GM12892 (cell line): ENCODE measurements around the gene NKX6-2.
"Not testable (repeated sequence)": the region's sequence is repeated elsewhere in the genome, so short reads cannot be mapped to it uniquely, and the experiment has no call there.

Source experiments
- DNase-seq: peaks from one replicate; pipeline ENCODE4 v3.0.0; 2011; ENCODE audit not compliant: insufficient read length
- FAIRE-seq: peaks from 2 replicates; lab custom pipeline; 2011; peaks lifted over from hg19 to GRCh38; lab: Jason Lieb, UNC
- POLR2A ChIP-seq: IDR thresholded peaks from 2 replicates; pipeline ENCODE4 v1.6.1; 2011; ENCODE audit warnings: low read depth, low read length, control low read depth
- POLR2AphosphoS5 ChIP-seq: IDR thresholded peaks from 2 replicates; pipeline ENCODE4 v1.6.1; 2011; ENCODE audit warnings: low read depth, low read length, control low read depth
- TAF1 ChIP-seq: IDR thresholded peaks from 2 replicates; pipeline ENCODE4 v1.6.1; 2011; ENCODE audit warnings: low read depth, mild to moderate bottlenecking, control low read depth, low read length, borderline replicate concordance

Gene NKX6-2

DNA sequence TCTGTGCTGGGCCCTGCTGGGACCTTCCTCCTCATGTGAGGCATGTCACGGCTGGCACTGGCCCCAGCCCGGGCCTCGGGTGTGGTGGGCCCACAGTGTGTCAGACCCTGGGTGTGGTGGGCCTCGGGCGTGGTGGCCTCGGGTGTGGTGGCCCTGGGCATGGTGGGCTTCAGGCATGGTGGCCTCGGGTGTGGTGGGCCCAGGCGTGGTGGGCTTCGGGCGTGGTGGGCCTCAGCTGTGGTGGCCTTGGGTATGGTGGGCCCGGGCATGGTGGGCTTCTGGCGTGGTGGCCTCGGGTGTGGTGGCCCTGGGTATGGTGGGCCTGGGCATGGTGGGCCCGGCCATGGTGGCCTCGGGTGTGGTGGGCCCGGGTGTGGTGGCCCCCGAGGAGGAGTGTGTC lies 40.4 kb downstream of the NKX6-2 start:
- TF ChIP-seq POLR2AphosphoS5: no peak
- TF ChIP-seq TAF1: no peak
- no peak for TF ChIP-seq POLR2A
- DNase-seq (no peak), FAIRE-seq (no peak)

GRCh38 chr10:132744839-132745238 lies 41.1 kb downstream of the NKX6-2 start:
- DNase-seq (no peak), FAIRE-seq (no peak)
- no peak for TF ChIP-seq POLR2AphosphoS5
- TF ChIP-seq POLR2A: no peak
- TF ChIP-seq TAF1: no peak

DNA sequence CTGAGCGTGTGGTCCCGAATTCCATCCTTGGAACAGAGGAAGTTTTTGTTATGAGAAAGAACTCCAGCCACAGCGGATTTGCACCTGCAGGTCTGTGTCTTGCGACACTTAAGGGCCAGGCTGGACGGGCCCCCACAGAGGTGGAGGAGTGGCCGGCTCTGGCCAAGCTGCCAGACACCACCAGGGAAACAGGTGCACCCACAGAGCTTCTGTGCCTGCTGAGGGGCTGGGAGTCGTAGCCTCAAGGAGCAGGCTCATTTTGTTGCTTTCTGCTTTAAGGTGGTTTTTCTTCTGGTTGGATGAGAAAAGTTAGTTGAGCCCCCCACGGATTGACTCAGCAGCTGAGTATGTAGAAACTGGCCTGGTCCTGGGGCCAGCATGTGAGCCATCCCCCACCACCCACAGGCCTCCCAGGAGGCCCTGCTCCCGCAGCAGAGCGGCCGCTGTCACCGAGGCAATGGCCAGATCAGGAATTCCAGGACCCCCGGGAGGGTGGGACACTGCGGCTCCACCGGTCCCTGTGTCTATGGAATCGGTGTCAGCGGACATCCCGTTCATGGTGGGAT lies 41.9 kb downstream of the NKX6-2 start:
- FAIRE-seq (no peak), DNase-seq (no peak)
- no peak for TF ChIP-seq POLR2A
- no peak for TF ChIP-seq TAF1
- TF ChIP-seq POLR2AphosphoS5: no peak

GRCh38 chr10:132743196-132743924 lies 42.6 kb downstream of the NKX6-2 start:
- not testable (repeated sequence) for DNase-seq, FAIRE-seq

GRCh38 chr10:132742837-132743194 lies 43.1 kb downstream of the NKX6-2 start:
- TF ChIP-seq POLR2AphosphoS5 (no peak), TAF1 (no peak), POLR2A (no peak)
- no peak for FAIRE-seq
- DNase-seq: no peak

DNA sequence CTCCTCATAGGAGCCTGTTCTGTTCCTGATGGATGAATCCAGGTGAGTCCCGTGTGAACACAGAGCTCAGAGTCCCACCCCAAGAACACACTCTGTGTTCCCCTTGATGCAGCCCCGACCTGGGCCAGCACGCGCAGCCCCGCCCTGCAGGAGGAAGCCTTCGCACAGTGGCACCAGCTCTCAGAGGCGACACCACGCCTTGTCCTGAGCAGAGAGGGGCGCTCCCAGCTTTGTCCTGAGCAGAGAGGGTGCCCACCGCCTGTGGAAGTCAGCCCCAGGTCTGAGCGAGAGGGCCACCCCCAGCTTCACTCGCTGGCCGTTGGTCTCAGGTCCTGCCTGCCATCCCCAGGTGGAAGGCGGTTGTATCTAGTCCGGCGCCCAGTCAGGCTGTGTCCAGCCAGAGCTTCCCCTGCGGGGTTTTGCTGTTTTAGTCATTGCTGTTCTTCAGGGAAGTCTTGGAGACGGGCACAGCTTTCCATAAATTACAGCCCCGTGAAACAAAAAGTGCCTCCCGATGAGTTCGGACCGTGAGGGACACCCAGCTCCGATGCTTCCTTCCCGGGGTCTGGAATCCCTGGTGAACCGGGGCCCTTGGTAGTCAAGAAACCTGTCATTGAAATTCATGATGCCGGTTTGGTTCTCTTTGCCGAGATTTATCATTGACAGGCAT lies 43.6 kb downstream of the NKX6-2 start:
- TF ChIP-seq POLR2A (no peak), TAF1 (no peak), POLR2AphosphoS5 (no peak)
- no peak for DNase-seq
- no peak for FAIRE-seq

GRCh38 chr10:132740588-132740987 lies 45.4 kb downstream of the NKX6-2 start:
- FAIRE-seq (no peak), DNase-seq (no peak)
- no peak for TF ChIP-seq TAF1
- TF ChIP-seq POLR2AphosphoS5: no peak
- no peak for TF ChIP-seq POLR2A

GRCh38 chr10:132739225-132739613 lies 46.7 kb downstream of the NKX6-2 start:
- TF ChIP-seq POLR2AphosphoS5: no peak
- no peak for TF ChIP-seq POLR2A
- no peak for FAIRE-seq

GRCh38 chr10:132738454-132739224 lies 47.3 kb downstream of the NKX6-2 start:
- no peak for TF ChIP-seq POLR2A
- TF ChIP-seq POLR2AphosphoS5: no peak
- no peak for TF ChIP-seq TAF1
- no peak for FAIRE-seq

More at GRCh38 chr10:132739225-132739613, 46.7 kb downstream of the NKX6-2 start:
- DNase-seq: no peak

DNA sequence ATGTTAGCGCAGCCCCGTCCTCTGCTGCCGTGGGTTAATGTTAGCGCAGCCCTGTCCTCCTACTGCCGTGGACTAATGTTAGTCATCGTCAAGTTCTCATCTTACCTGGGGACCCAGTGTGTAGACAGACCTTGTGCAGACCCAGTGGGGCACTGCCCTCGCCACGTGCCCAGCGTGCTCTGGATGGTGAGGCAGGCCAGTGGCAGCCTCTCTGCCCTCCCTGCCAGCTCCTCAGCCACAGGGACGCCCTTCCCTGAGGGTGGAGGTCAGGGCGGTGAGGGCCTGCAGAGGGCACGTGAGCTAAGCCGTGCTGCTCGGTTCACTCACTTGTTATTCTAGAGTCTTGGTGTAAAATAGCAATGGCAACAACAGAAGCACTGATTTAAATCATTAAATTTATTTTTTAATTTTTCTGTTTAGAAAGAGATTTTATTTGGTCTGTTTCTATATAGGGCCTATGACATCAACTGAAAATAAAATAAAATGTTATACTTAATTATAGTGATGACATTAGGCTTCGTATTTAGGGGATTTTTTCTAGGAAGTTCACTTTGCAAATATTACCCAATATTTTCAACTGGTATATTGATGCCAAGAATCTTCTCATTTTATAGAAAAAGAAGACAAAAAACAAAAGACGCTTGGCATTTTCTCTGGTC lies 48.4 kb downstream of the NKX6-2 start:
- no peak for DNase-seq
- TF ChIP-seq POLR2A (no peak), POLR2AphosphoS5 (no peak), TAF1 (no peak)
- FAIRE-seq: no peak

More at GRCh38 chr10:132738454-132739224, 47.3 kb downstream of the NKX6-2 start:
- no peak for DNase-seq

DNA sequence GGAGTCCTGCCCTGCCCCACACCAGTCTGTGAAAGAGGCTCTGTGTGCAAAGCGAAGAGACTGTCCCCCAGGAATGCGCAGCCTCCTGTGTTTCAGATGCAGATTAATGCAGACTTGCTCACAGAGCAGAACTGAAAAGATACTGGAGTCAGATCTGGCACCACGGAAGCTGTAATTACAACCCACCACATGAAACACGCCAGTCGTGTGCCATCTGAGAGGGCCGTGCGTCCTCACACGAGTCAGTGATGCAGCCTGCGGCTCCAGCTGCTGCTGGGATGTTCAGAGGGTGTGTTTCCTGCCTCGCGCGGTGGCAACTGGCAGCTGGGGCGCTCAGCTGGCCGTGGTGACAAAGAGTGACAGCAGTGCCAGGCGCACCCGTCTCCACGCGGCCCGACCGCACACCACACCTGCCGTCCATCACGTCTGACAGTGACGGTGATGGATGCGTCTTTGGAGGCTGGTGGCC lies 50.0 kb downstream of the NKX6-2 start:
- DNase-seq: no peak
- TF ChIP-seq TAF1 (no peak), POLR2A (no peak), POLR2AphosphoS5 (no peak)
- no peak for FAIRE-seq
